Progenitor cell of endocrine pancreas (in vitro differentiated cells): ENCODE results near the gene ZNF692. TPM values are rescaled to one million over a fixed set of nuclear protein-coding genes. Genes with fewer than 3 reads are reported as not detected.

ENCODE experiments used
- DNase-seq: peaks from one replicate; pipeline ENCODE4 v3.0.0; 2021; ENCODE audit warnings: low spot score; ENCODE audit not compliant: unreplicated experiment
- H3K27ac Mint-ChIP-seq: 2 replicates; pipeline ENCODE4 v1.8.0; 2021; ENCODE audit warnings: mild to moderate bottlenecking, moderate library complexity, mixed read lengths
- H3K27me3 Mint-ChIP-seq: 2 replicates; pipeline ENCODE4 v1.8.0; 2021; ENCODE audit warnings: mixed read lengths
- H3K36me3 Mint-ChIP-seq: 2 replicates; pipeline ENCODE4 v1.8.0; 2022; ENCODE audit warnings: mixed read lengths; ENCODE audit not compliant: insufficient read depth
- H3K4me1 Mint-ChIP-seq: 2 replicates; pipeline ENCODE4 v1.8.0; 2021; ENCODE audit warnings: low read depth, mixed read lengths
- H3K4me3 Mint-ChIP-seq: 2 replicates; pipeline ENCODE4 v1.8.0; 2021; ENCODE audit warnings: low read depth, mild to moderate bottlenecking, moderate library complexity, mixed read lengths
- H3K9me3 Mint-ChIP-seq: 2 replicates; pipeline ENCODE4 v1.8.0; 2021; ENCODE audit warnings: low read depth, mixed read lengths
- CTCF ChIP-seq: fragments of 200-600 bp; sonication (generic); IDR thresholded peaks from one replicate; pipeline ENCODE4 v1.5.0; 2021; ENCODE audit warnings: antibody characterized with exemption, mild to moderate bottlenecking; ENCODE audit not compliant: unreplicated experiment
- total RNA-seq: library from RNA; stranded (reverse); gene quantifications from 2 replicates; pipeline ENCODE4 v1.2.1, GENCODE V29; 2021

The ZNF692 gene
- total RNA-seq, 1 donor from 2014 or later = 109 TPM

- no peaks in the 10 kb centered on the region for H3K27me3 Mint-ChIP-seq
- no peaks in the 10 kb centered on the region for H3K4me1 Mint-ChIP-seq
- H3K9me3 Mint-ChIP-seq = no peaks in the 10 kb centered on the region
- H3K27ac Mint-ChIP-seq = no peak overlapping the region
- H3K4me3 Mint-ChIP-seq = no peak overlapping the region
- no peak for DNase-seq
- TF ChIP-seq CTCF = no peak
- peaks cover 21% of the 10 kb centered on the region for H3K36me3 Mint-ChIP-seq
Measured at GRCh38 chr1:248817065-248817464, 41.8 kb downstream of the ZNF692 start.

- Mint-ChIP-seq H3K36me3 (peaks cover 23% of the 10 kb centered on the region), H3K4me3 (no peak overlapping the region), H3K27me3 (no peaks in the 10 kb centered on the region), H3K27ac (no peak overlapping the region), H3K9me3 (no peaks in the 10 kb centered on the region), H3K4me1 (no peaks in the 10 kb centered on the region)
- no peak for DNase-seq
- TF ChIP-seq CTCF = no peak
Measured at GRCh38 chr1:248816042-248816851, 42.6 kb downstream of the ZNF692 start.

- TF ChIP-seq CTCF = no peak
- H3K9me3 Mint-ChIP-seq = no peaks in the 10 kb centered on the region
- no peaks in the 10 kb centered on the region for H3K27me3 Mint-ChIP-seq
- no peak overlapping the region for H3K4me3 Mint-ChIP-seq
- no peak for DNase-seq
- peaks cover 23% of the 10 kb centered on the region for H3K36me3 Mint-ChIP-seq
- no peaks in the 10 kb centered on the region for H3K4me1 Mint-ChIP-seq
- H3K27ac Mint-ChIP-seq = no peak overlapping the region
Measured at GRCh38 chr1:248815407-248816034, 43.4 kb downstream of the ZNF692 start.

- H3K4me3 Mint-ChIP-seq = no peak overlapping the region
- H3K27me3 Mint-ChIP-seq = no peaks in the 10 kb centered on the region
- peaks cover 20% of the 10 kb centered on the region for H3K36me3 Mint-ChIP-seq
- H3K4me1 Mint-ChIP-seq = no peaks in the 10 kb centered on the region
- H3K9me3 Mint-ChIP-seq = no peaks in the 10 kb centered on the region
- TF ChIP-seq CTCF = no peak
- DNase-seq = no peak
- H3K27ac Mint-ChIP-seq = no peak overlapping the region
Measured at GRCh38 chr1:248814351-248814750, 44.5 kb downstream of the ZNF692 start.

GRCh38 chr1:248813546-248813945 is 45.3 kb downstream of the ZNF692 start:
- H3K4me1 Mint-ChIP-seq = no peaks in the 10 kb centered on the region
- H3K27me3 Mint-ChIP-seq = no peaks in the 10 kb centered on the region
- no peak for DNase-seq
- H3K4me3 Mint-ChIP-seq = no peak overlapping the region
- no peaks in the 10 kb centered on the region for H3K9me3 Mint-ChIP-seq
- H3K36me3 Mint-ChIP-seq = peaks cover 20% of the 10 kb centered on the region
- H3K27ac Mint-ChIP-seq = no peak overlapping the region
- TF ChIP-seq CTCF = no peak
